ENCODE results near the gene THSD4. TPM values are rescaled to one million over a fixed set of nuclear protein-coding genes. Genes with fewer than 3 reads are reported as not detected.

The THSD4 gene
- total and polyA plus RNA-seq, 3 experiments from 2014 or later = not detected

- no peaks in the 10 kb centered on the region for H3K9me3 Mint-ChIP-seq
- ChIA-PET CTCF (no interaction called here), POLR2A (no interaction called here)
- H3K27ac Mint-ChIP-seq = no peak overlapping the region
- no peak overlapping the region for H3K4me3 Mint-ChIP-seq
- Histone ChIP-seq H3K9me3 (ENCODE audit: low read length) (no peaks in the 10 kb centered on the region), H3K4me1 (ENCODE audit: insufficient read depth, low read length) (no peaks in the 10 kb centered on the region), H3K27ac (ENCODE audit: low read depth, low read length) (no peak overlapping the region), H3K27me3 (ENCODE audit: insufficient read depth, low read length, poor library complexity, severe bottlenecking) (no peaks in the 10 kb centered on the region), H3K4me3 (ENCODE audit: low read length) (no peak overlapping the region), H3K36me3 (ENCODE audit: insufficient read depth, low read length) (no peaks in the 10 kb centered on the region)
- no peak for DNase-seq
- peaks cover 12 to 35% of the 10 kb centered on the region in 2 donors for H3K27me3 Mint-ChIP-seq
- H3K36me3 Mint-ChIP-seq = no peaks in the 10 kb centered on the region
- no peaks in the 10 kb centered on the region for H3K4me1 Mint-ChIP-seq
These were observed 592.8 kb downstream of the THSD4 start for GRCh38 chr15:71708051-71708429.

GRCh38 chr15:71708741-71709140, 593.5 kb downstream of the THSD4 start:
- CTCF ChIA-PET = no interaction called here
- POLR2A ChIA-PET = no interaction called here

GRCh38 chr15:71709808-71710418, 594.6 kb downstream of the THSD4 start:
- Histone ChIP-seq H3K36me3 (ENCODE audit: insufficient read depth, low read length) (no peaks in the 10 kb centered on the region), H3K27ac (ENCODE audit: low read depth, low read length) (no peak overlapping the region), H3K9me3 (ENCODE audit: low read length) (no peaks in the 10 kb centered on the region), H3K27me3 (ENCODE audit: insufficient read depth, low read length, poor library complexity, severe bottlenecking) (no peaks in the 10 kb centered on the region), H3K4me1 (ENCODE audit: insufficient read depth, low read length) (no peaks in the 10 kb centered on the region), H3K4me3 (ENCODE audit: low read length) (no peak overlapping the region)
- ChIA-PET POLR2A (no interaction called here), CTCF (no interaction called here)
- H3K27me3 Mint-ChIP-seq = peaks cover 12 to 29% of the 10 kb centered on the region in 2 donors
- H3K4me3 Mint-ChIP-seq = no peak overlapping the region
- H3K4me1 Mint-ChIP-seq = no peaks in the 10 kb centered on the region
- H3K9me3 Mint-ChIP-seq = no peaks in the 10 kb centered on the region
- no peak for DNase-seq
- no peaks in the 10 kb centered on the region for H3K36me3 Mint-ChIP-seq
- H3K27ac Mint-ChIP-seq = no peak overlapping the region

More at GRCh38 chr15:71708741-71709140, 593.5 kb downstream of the THSD4 start:
- no peaks in the 10 kb centered on the region for H3K9me3 Mint-ChIP-seq
- H3K27ac Mint-ChIP-seq = no peak overlapping the region
- H3K4me1 ChIP-seq (ENCODE audit: insufficient read depth, low read length) = no peaks in the 10 kb centered on the region
- no peak overlapping the region for H3K4me3 Mint-ChIP-seq
- no peaks in the 10 kb centered on the region for H3K36me3 ChIP-seq (ENCODE audit: insufficient read depth, low read length)
- no peak overlapping the region for H3K27ac ChIP-seq (ENCODE audit: low read depth, low read length)
- H3K4me1 Mint-ChIP-seq = no peaks in the 10 kb centered on the region
- H3K27me3 Mint-ChIP-seq = peaks cover 12 to 32% of the 10 kb centered on the region in 2 donors
- H3K27me3 ChIP-seq (ENCODE audit: insufficient read depth, low read length, poor library complexity, severe bottlenecking) = no peaks in the 10 kb centered on the region
- no peak for DNase-seq
- H3K4me3 ChIP-seq (ENCODE audit: low read length) = no peak overlapping the region
- H3K9me3 ChIP-seq (ENCODE audit: low read length) = no peaks in the 10 kb centered on the region
- no peaks in the 10 kb centered on the region for H3K36me3 Mint-ChIP-seq

DNA sequence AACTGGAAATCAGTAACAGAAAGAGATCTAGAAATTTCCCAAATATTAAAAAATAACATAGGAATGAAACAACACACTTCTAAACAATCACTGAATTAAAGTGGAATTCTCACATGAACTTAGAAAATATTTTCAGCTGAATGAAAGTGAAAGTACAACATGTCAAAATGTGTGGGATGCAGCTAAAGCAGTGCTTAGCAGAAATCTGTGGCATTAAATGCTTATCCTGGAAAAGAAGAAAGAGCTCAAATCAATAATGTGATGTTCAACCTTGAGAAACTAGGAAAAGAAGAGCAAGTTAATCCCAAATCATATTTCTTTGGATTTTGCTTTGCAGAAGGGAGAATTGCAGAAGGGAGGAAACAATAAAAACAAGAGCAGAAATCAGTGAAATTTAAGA, 596.9 kb downstream of the THSD4 start:
- no peaks in the 10 kb centered on the region for H3K9me3 ChIP-seq (ENCODE audit: low read length)
- Mint-ChIP-seq H3K4me1 (no peaks in the 10 kb centered on the region), H3K27me3 (peaks cover 4 to 10% of the 10 kb centered on the region in 2 donors), H3K9me3 (no peaks in the 10 kb centered on the region), H3K36me3 (no peaks in the 10 kb centered on the region), H3K27ac (peak overlapping the region in 2 of 8 donors; percentile 44 to 65), H3K4me3 (no peak overlapping the region)
- no peaks in the 10 kb centered on the region for H3K4me1 ChIP-seq (ENCODE audit: insufficient read depth, low read length)
- CTCF ChIA-PET = no interaction called here
- no peak overlapping the region for H3K27ac ChIP-seq (ENCODE audit: low read depth, low read length)
- POLR2A ChIA-PET = no interaction called here
- H3K4me3 ChIP-seq (ENCODE audit: low read length) = no peak overlapping the region
- no peak for DNase-seq
- no peaks in the 10 kb centered on the region for H3K36me3 ChIP-seq (ENCODE audit: insufficient read depth, low read length)
- H3K27me3 ChIP-seq (ENCODE audit: insufficient read depth, low read length, poor library complexity, severe bottlenecking) = no peaks in the 10 kb centered on the region

DNA sequence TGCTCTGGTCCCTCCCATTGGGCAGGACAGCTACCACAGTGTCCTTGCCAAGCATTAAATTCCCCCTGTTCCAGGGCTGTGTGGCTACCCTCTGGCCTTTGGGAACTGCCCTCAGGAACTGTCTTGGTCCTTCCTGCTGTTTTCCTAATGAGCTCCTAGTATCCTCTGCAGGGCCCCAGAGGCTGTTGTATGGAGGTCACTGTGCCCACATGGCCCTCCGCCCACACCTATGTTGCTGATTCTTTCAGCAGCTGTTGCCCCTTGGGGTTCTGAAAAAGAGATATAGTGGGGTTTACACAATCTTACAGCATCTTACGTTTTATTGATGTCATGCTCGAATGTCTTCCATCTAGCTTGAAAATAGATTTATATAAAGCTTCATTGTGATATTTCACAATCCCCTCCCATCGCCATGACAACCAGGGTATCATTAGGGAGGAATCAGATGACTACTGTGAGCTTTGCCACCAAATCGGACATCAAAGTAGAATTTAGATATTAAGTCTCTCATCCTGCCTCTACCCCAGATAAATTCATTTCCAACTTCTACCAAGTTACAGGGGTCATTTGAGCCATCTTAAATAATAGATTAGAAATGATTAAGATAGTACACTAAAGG, 598.0 kb downstream of the THSD4 start:
- Histone ChIP-seq H3K27ac (ENCODE audit: low read depth, low read length) (no peak overlapping the region), H3K27me3 (ENCODE audit: insufficient read depth, low read length, poor library complexity, severe bottlenecking) (no peaks in the 10 kb centered on the region), H3K36me3 (ENCODE audit: insufficient read depth, low read length) (no peaks in the 10 kb centered on the region), H3K4me3 (ENCODE audit: low read length) (no peak overlapping the region), H3K4me1 (ENCODE audit: insufficient read depth, low read length) (no peaks in the 10 kb centered on the region), H3K9me3 (ENCODE audit: low read length) (no peaks in the 10 kb centered on the region)
- no peak for DNase-seq
- Mint-ChIP-seq H3K27me3 (peaks cover 4 to 5% of the 10 kb centered on the region in 2 donors), H3K27ac (no peak overlapping the region), H3K4me1 (no peaks in the 10 kb centered on the region), H3K36me3 (no peaks in the 10 kb centered on the region), H3K4me3 (no peak overlapping the region), H3K9me3 (no peaks in the 10 kb centered on the region)
- ChIA-PET POLR2A (no interaction called here), CTCF (no interaction called here)

- POLR2A ChIA-PET = no interaction called here
- no peaks in the 10 kb centered on the region for H3K9me3 Mint-ChIP-seq
- Histone ChIP-seq H3K4me3 (ENCODE audit: low read length) (no peak overlapping the region), H3K27me3 (ENCODE audit: insufficient read depth, low read length, poor library complexity, severe bottlenecking) (no peaks in the 10 kb centered on the region), H3K36me3 (ENCODE audit: insufficient read depth, low read length) (no peaks in the 10 kb centered on the region), H3K9me3 (ENCODE audit: low read length) (no peaks in the 10 kb centered on the region), H3K27ac (ENCODE audit: low read depth, low read length) (no peak overlapping the region), H3K4me1 (ENCODE audit: insufficient read depth, low read length) (no peaks in the 10 kb centered on the region)
- no peak overlapping the region for H3K4me3 Mint-ChIP-seq
- peaks cover 0 to 4% of the 10 kb centered on the region in 2 donors for H3K27me3 Mint-ChIP-seq
- no peak overlapping the region for H3K27ac Mint-ChIP-seq
- no peaks in the 10 kb centered on the region for H3K36me3 Mint-ChIP-seq
- DNase-seq = no peak
- CTCF ChIA-PET = no interaction called here
- no peaks in the 10 kb centered on the region for H3K4me1 Mint-ChIP-seq
These were observed 600.6 kb downstream of the THSD4 start for GRCh38 chr15:71715914-71716313.

- no peaks in the 10 kb centered on the region for H3K9me3 ChIP-seq (ENCODE audit: low read length)
- CTCF ChIA-PET = no interaction called here
- H3K4me1 Mint-ChIP-seq = no peaks in the 10 kb centered on the region
- H3K27me3 Mint-ChIP-seq = no peaks in the 10 kb centered on the region
- no peak overlapping the region for H3K27ac Mint-ChIP-seq
- no peak for DNase-seq
- H3K27ac ChIP-seq (ENCODE audit: low read depth, low read length) = no peak overlapping the region
- H3K36me3 ChIP-seq (ENCODE audit: insufficient read depth, low read length) = no peaks in the 10 kb centered on the region
- POLR2A ChIA-PET = no interaction called here
- no peaks in the 10 kb centered on the region for H3K4me1 ChIP-seq (ENCODE audit: insufficient read depth, low read length)
- no peaks in the 10 kb centered on the region for H3K27me3 ChIP-seq (ENCODE audit: insufficient read depth, low read length, poor library complexity, severe bottlenecking)
- H3K36me3 Mint-ChIP-seq = no peaks in the 10 kb centered on the region
- no peaks in the 10 kb centered on the region for H3K9me3 Mint-ChIP-seq
- no peak overlapping the region for H3K4me3 Mint-ChIP-seq
- no peak overlapping the region for H3K4me3 ChIP-seq (ENCODE audit: low read length)
These were observed 601.7 kb downstream of the THSD4 start for GRCh38 chr15:71716990-71717389.

DNA sequence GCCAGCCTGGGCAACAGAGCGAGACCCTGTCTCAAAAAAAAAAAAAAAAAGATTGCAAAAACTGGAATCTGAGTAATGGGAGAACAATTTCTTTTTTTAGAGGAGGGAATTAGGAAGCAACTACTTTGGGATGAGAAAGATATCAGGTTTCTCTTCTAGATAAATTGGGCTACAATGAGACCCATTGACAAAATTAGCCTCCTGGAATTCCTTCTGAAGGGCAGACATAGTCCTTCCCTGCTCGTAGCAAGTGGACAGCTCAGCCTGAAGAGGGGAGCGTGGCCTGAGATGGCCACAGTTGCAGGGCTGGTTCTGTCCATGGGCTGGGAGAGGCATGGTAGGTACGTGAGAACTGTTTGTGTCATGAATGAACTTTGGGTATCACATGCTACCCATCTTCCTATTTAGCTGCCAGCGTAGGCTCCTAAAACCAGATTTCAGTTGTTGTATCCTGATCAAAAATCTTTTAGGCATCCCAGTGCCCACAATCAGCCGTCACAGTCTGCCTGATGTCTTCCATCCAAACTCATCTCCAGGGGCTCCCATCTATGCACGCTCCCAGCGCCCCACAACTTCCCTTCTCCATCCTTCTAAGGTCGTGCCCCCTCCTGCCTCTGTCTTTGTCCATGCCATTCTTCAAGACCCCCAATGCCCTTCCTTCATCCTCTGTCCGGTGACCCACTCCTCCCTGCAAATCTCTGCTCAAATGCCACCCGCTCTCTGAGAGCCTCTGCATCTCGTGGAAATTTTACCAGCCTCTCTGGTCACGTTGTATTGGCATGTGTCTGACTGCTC, 603.0 kb downstream of the THSD4 start:
- no peak for DNase-seq
- Histone ChIP-seq H3K27me3 (ENCODE audit: insufficient read depth, low read length, poor library complexity, severe bottlenecking) (no peaks in the 10 kb centered on the region), H3K36me3 (ENCODE audit: insufficient read depth, low read length) (no peaks in the 10 kb centered on the region), H3K27ac (ENCODE audit: low read depth, low read length) (no peak overlapping the region), H3K9me3 (ENCODE audit: low read length) (no peaks in the 10 kb centered on the region), H3K4me3 (ENCODE audit: low read length) (no peak overlapping the region), H3K4me1 (ENCODE audit: insufficient read depth, low read length) (no peaks in the 10 kb centered on the region)
- no peaks in the 10 kb centered on the region for H3K36me3 Mint-ChIP-seq
- no peaks in the 10 kb centered on the region for H3K9me3 Mint-ChIP-seq
- ChIA-PET CTCF (no interaction called here), POLR2A (no interaction called here)
- no peak overlapping the region for H3K27ac Mint-ChIP-seq
- no peaks in the 10 kb centered on the region for H3K4me1 Mint-ChIP-seq
- no peak overlapping the region for H3K4me3 Mint-ChIP-seq
- H3K27me3 Mint-ChIP-seq = peaks cover 0 to 2% of the 10 kb centered on the region in 2 donors

All from CD8-positive, alpha-beta memory T cell (primary cell).